Astrocyte of the cerebellum (primary cell): ENCODE data around the gene KCNJ1.

Experiments
- DNase-seq: peaks from one replicate; pipeline ENCODE4 v3.0.0-alpha.2; 2011; ENCODE audit warnings: low read depth
- H3K4me3 ChIP-seq: 2 replicates; pipeline ENCODE4 v1.5.1; 2011; ENCODE audit warnings: mild to moderate bottlenecking, low read depth, low read length, moderate library complexity
- CTCF ChIP-seq: IDR thresholded peaks from 2 replicates; pipeline ENCODE4 v1.5.1; 2012; ENCODE audit warnings: low read length, low read depth, moderate library complexity, mild to moderate bottlenecking; ENCODE audit errors: missing control alignments
- in situ Hi-C: cut with HindIII; loops from 2 replicates; pipeline ENCODE4 v1.10.0; 2017; ENCODE audit warnings: low sequenced_read_pairs

The KCNJ1 gene

GRCh38 chr11:128859563-128860441 is 7.3 kb downstream of the KCNJ1 start:
- in situ Hi-C loops: no loop called here
- no peak for DNase-seq
- TF ChIP-seq CTCF: peak; percentile 87
- H3K4me3 ChIP-seq: no peak overlapping the region

GRCh38 chr11:128857341-128857740 is 9.8 kb downstream of the KCNJ1 start:
- no peak for DNase-seq
- no peak for TF ChIP-seq CTCF
- H3K4me3 ChIP-seq: no peak overlapping the region
- in situ Hi-C loops: no loop called here

- no peak for DNase-seq
- H3K4me3 ChIP-seq: no peak overlapping the region
- TF ChIP-seq CTCF: no peak
- in situ Hi-C loops: no loop called here
Observed at GRCh38 chr11:128856241-128856640, 10.9 kb downstream of the KCNJ1 start.

- in situ Hi-C loops: no loop called here
- no peak overlapping the region for H3K4me3 ChIP-seq
- no peak for TF ChIP-seq CTCF
Observed at GRCh38 chr11:128854841-128855240, 12.3 kb downstream of the KCNJ1 start.

GRCh38 chr11:128853559-128853958 is 13.5 kb downstream of the KCNJ1 start:
- no peak for TF ChIP-seq CTCF
- H3K4me3 ChIP-seq: no peak overlapping the region
- no peak for DNase-seq
- in situ Hi-C loops: no loop called here

More at GRCh38 chr11:128854841-128855240, 12.3 kb downstream of the KCNJ1 start:
- DNase-seq: no peak

GRCh38 chr11:128852327-128853023 is 14.6 kb downstream of the KCNJ1 start:
- in situ Hi-C loops: no loop called here

More at GRCh38 chr11:128852327-128853023, 14.6 kb downstream of the KCNJ1 start:
- no peak for DNase-seq
- H3K4me3 ChIP-seq: no peak overlapping the region
- no peak for TF ChIP-seq CTCF
